ENCODE measurements around the gene CAMK1D.
A peak's percentile ranks its signal among the peaks of the same experiment; 100 is the strongest.

The CAMK1D gene

DNA sequence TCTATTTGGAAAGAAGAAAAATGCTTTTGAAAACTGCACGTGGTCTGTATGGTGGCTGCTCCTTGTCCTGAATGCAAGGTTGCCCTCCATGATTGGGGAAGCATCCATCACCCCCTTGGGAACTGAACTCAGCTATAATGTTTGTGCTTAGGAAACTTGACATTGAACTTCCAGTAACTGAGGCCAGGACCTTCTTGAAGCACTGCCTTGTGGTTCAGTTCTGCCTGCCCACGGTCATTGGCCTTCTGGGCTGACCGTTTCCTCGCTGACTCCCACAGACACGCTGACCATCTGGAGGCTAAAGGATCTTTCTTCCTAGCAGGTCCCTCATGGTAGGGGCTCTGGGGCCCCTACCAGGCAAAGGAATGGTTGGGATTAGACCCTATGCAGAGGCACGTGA is 247.8 kb downstream of the CAMK1D start:
- DNase-seq (ENCODE audit: low spot score) = no peak

DNA sequence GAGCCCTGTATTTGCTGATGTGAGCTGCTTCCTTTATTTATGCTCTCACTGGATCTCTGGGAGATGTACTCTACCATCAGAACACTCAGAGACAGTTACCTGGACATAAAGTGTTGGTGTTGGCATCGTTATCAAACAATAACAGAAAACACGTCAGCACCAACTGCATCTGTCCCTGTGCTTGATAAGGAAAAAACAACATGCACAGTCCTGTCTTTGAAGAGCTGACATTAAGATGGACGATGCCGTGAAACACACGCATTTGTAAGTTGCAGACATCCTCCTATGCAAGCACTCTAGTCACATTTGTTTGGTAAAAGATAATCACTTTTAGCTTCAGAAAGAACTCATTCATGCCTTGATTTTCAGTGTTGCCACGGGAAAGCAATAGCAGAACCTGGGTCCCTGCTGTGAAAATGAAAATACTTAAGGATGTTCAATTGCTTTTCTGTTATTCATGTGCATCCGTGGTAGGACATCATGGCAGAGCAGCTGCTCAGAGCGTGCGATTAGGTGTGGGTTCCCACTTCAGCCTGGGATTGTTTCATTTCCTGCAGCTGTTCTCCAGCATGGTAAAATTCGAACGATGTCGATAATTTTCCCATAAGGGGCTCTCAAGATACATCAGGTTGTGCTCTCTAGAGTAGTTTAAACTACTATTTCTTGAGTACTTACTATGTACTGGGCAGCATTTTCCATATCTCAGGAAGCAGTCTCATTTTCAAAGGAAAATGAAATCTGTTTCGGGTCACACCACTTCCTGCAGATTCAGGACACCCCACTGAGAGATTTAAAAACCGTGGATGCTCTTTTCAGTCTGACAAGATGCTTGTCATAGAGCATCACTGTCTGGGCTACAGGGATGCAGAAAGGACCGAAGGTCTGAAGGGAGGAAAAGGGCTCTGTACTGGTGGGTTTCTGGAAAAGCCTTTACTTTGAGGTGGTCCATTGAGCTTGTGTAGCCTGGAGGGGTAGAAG is 248.7 kb downstream of the CAMK1D start:
- no peak for DNase-seq (ENCODE audit: low spot score)

DNA sequence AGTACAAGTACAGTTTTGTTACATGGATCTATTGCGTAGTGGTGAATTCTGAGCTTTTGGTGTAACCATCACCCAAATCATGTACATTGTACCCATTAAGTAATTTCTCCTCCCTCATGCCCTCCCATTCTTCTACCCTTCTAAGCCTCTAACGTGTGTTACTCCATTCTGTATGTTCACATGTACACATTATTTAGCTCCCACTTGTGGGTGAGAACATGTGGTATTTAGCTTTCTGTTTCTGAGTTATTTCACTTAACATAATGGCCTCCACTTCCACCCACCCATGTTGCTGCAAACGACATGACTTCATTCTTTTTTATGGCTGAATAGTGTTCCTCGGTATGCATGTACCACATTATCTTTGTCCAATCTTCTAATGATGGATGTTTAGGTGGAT is 251.3 kb downstream of the CAMK1D start:
- no peak for DNase-seq (ENCODE audit: low spot score)

DNA sequence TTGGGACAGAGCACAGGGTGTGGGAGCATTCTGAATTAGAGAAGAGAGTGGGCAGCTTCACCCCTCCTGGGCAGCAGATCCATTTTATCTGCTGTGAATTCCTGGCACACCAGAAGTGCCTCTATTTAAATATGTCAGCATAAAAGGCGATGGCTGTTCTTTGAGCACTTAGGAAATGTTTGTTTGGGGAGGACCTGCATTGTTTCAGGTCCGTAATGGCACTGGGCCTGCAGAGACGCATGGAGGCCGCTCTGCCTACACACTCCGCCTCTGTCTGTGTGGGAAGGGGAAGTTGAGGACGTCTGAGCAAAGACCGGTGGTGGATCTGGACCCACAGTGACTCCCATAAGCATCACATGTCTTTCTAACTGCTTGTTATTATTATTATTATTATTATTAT is 253.2 kb downstream of the CAMK1D start:
- no peak for DNase-seq (ENCODE audit: low spot score)

DNA sequence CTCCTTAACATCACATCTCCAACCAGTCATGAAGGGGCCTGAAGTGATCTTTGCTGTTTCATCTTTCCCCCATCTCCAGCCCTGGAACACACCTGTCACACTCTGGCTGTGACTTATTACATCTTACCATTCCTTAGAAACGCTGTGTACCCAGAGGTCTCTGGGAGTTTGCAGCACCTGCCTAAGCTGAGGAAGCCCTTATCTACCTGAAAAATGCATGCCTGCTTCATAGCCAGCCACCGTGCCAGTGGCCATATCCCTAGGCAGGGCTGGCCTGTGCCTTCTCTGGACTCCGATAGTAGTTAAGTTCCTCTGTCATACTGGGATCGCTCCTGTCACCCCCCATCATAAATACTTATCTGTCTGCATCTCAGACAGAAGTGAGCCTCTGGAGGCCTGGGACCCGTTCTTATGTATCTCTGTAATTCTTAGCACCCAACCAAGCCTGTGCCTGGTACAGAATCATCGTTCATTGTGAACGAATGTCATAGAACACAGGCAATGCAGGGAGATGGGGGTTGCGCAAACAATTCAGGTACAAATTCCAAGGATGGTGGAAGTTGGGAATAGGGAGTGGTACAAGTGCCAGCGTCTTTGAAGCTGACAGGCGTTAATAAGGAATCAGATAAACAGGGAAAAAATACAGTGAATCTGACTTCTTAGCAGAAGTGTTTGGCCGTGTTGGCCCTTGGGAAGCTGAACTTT is 254.6 kb downstream of the CAMK1D start:
- DNase-seq (ENCODE audit: low spot score) = no peak

DNA sequence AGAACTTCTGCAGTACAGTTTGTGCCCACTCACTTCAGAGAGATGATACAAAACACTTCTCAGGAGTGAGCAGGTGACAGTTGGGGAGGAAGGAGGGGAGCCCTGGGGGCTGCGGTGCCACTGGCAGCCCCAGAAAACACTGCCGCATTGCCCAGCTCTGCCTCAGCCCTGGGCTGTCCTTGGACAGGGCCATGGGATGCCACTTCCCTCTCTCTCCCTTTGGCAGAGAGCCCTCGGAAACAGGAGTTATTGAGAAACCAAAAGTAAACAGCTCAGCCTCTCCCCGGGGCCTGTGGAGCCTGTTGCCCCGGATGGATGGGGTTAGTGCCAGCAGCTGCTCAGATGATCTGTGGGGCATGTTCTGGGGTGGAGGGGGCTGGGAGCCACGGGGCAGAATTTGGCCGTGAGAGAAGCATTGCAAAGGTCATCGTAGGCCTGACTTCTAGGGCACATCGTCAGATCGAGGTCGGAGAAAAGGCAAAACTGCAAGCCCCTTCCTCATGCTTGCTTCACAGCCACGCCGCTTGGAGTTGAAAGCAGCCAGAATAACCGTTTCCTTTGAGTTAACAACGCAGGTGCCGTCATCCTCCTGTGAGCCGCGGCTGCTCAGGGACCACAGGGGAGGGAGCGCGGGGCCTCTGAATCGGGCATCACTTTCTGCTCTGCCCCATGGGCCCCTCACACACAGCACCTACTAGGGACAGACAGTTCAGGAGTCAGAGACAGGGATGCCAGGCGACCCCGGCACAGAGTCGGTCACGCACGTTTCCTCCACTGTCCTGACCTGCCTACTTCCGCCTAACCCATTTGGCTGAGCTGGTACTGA is 256.4 kb downstream of the CAMK1D start:
- peak; percentile 41 for DNase-seq (ENCODE audit: low spot score)

DNA sequence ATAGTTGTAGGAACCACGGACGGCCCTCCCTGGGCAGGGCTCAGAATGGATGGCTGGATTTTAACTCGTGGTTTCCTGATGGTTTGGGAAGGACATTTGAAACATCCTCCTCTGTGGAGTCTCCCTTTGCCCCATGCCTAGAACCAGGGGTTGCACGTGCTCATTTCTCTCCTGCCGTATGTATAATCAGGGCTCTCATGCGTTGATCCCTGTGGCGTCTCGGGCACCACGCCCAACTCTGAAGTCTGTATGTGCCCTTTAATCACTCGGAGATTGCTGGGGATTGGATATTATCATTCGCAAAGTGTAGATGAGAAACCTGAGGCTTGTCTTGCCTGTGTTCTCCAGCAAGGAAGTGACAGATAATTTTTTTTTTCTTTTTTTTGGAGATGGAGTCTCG is 257.1 kb downstream of the CAMK1D start:
- DNase-seq (ENCODE audit: low spot score) = no peak

DNA sequence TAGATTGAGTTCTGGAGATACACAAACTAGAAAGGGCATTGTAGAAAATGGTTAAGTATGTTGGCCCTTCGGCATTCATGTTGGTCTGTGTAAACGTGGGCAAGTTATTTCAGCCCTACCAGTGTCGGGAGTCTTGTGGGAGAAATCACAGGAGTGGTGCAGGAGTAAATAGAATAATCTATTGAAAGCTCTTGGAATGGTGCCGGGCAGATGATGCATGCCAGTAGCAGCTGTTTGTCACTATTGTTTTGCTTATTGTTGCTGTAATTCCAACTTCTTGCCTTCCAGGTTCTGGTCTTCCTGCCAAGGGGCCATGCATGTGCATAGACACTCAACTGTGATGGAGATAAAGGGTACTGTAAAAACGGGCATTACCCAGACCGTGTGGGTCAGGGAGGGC is 259.4 kb downstream of the CAMK1D start:
- no peak for DNase-seq (ENCODE audit: low spot score)

DNA sequence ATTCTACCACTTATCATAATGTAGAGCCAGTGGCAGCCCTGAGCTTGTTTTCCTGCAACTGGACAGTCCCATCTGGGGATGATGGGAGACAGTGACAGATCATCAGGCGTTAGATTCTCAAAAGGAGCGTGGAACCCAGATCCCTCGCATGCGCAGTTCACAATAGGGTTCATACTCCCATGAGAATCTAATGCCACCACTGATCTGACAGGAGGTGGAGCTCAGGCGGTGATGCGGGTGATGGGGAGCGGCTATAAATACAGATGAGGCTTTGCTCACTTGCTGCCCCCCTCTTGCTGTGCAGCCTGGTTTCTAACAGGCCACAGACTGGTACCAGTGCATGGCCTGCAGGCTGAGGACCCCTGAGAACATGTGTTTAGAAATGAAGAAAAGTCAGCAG is 260.1 kb downstream of the CAMK1D start:
- no peak for DNase-seq (ENCODE audit: low spot score)

DNA sequence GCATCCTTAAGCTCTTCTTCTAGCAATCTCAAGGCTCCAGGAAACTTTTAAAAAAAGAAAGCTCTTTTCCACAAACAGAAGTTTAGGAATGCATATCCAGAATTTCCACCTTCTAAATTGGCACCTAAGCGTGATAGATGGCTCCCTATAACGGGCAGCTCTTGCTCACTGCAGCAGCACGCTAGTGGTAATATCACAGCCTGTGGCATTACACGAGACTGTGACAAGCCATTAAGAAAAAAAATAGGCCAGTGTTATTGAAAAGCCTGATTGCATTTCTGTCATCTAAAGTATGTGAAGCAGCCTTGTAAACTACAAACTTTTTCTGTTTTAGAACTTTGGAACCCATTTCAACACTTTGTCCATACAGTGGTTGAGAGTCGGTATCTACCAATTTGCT is 263.8 kb downstream of the CAMK1D start:
- no peak for DNase-seq (ENCODE audit: low spot score)

DNA sequence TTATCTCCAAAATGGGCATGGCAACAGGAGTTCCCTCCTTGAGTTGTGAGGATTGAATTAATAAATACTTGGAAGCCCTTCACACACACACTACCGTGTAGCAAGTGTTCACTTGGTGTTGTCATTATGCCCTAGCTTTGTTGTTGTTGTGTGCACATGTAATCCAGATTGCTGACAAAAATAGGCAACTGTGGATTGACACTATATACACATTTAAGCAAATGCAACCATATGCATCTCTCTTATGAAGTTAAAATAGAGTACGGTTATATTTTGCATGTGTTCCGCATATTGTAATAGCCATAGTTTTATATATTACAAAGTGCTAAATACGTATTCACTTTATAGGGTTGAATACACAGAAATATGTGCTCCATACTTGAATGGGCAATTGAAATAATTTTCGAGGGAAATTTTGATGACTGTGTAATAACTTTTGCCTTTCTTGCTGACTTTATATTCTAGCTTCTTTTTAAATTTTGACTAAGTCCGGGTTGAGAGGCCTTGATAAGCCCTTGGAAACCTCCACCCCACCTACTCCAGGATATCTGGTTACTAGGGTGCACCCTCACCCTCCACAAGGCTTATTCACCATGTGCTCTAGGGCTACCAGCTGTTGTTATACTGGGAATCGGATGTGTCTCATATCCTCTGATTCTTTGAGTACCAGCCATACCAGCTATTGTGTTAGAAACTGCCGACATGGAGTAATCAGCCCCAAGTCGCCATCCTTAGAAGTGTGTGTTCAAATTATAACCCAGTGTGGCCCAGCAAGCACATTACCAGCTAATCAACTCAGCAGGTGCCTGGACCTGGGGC is 265.0 kb downstream of the CAMK1D start:
- DNase-seq (ENCODE audit: low spot score) = no peak

DNA sequence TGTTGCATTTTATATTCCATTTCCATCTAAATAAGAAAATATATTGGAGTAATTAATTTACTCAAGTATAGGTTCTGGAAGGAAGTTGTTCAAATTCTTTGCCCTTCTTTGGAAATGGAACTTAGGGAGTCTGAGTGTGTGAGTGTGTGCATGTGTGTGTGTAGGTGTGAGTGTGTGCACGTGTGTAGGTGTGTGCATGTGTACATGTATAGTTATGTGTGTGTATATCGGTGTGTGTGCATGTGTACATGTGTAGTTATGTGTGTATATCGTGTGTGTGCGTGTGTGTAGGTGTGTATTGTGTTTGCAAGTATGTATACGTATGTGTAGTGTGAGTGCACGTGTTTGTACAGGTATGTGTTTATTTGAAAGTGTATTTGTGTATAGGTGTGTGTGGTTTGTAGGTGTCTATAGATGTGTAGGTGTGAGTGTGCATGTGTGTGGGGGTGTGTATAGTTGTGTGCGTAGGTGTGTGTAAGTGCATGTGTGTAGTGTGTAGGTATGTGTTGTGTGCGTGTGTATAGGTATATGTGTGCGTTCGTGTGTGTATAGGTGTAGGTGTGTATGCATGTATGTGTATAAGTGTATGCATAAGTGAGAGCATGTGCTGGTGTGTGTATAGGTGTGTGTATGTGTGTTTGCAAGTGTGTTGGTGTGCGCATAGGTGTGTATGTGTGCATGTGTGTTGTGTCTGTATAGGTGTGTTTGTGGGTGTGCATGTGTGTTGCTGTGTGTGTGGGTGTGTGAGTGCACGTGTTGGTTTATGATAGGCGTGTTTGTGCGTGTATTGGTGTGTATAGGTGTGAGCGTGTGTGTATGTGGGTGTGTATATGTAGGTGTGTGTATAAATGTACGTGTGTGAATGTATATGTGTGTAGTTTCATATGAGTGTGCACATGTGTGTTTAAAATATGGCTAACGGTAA is 266.2 kb downstream of the CAMK1D start:
- no peak for DNase-seq (ENCODE audit: low spot score)

DNA sequence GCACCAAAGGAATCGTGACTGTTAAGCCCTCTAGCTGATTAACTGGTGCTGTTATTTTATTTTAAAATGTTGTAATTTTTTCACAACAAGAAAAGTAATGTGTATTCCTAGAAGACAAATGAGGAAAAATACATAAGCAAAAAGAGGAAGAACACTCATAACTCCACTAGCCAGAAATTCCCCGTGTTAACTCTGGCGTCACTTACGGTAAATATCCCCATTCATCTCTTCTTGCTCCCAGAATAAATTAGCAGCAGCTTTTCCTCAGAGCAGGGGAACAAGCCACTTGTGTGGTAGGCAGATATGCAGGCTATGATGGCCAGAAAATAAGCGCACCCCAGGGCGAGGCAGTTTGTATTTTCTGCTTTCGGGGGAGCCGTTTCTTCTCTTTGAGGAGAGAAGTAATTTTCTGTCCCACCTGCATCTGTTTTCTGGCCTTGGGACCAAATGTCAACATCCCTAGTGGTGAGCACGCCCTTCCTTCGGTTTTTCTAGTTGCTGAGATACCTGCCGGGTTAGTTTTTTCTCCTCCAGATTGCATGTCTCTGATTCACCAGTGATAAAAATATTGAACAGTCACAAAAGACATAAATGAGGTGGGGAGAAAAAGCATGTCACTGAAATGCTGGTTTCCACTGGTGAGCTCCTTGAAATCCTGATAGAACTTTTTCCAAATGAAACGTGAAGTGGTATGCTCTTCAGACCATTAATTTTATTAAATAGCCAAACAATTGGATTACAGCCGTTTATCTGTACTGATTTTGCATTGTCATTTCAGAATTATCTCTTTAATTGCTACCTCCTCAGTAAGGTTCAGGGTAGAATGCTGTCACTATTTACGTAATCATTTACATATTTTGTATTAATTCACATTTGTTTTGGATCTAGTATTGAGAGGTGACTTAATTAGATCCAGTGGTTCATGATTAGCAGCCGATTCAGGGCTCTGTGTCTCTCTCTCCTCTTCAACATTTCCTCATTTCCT is 268.1 kb downstream of the CAMK1D start:
- DNase-seq (ENCODE audit: low spot score) = no peak

DNA sequence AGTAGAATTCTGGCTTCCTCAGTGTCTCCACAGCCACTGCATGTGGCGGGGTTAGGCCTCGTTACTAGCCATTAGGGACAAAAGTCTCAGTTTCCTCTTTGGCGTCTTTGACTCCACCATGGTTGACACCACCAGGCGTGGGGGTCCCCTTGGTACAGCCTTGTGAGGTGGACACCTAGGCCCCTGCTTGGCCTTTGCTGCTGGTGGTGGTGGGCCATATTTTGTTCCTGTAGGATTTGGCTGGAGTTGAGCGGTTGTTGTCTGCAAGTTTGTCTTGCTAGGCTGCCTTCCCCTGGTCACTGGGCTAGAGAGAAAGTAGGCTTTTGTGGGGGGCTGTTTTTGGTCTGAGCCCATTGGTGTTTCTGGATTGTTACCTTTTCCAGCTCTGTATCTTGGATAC is 272.7 kb downstream of the CAMK1D start:
- no peak for DNase-seq (ENCODE audit: low spot score)

DNA sequence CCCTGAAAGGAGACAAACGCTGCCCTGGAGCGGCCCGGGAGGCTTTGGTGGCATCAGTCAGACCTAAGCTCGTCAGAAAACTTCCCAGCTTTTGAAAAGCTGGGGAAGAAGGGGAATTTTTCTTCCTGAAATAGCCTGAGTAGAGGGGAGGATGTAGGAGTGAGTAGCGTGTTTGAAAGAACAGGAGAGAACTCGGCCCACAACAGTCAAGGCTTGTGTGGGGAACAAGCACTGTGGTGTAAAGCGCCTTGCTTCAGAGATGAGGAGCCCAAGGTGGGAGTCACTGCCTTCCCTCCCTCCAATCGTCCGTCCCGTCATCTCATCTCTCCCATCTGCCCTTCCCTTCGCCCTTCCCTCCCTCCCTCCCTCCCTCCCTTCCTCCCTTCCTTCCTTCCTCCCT is 273.3 kb downstream of the CAMK1D start:
- no peak for DNase-seq (ENCODE audit: low spot score)

DNA sequence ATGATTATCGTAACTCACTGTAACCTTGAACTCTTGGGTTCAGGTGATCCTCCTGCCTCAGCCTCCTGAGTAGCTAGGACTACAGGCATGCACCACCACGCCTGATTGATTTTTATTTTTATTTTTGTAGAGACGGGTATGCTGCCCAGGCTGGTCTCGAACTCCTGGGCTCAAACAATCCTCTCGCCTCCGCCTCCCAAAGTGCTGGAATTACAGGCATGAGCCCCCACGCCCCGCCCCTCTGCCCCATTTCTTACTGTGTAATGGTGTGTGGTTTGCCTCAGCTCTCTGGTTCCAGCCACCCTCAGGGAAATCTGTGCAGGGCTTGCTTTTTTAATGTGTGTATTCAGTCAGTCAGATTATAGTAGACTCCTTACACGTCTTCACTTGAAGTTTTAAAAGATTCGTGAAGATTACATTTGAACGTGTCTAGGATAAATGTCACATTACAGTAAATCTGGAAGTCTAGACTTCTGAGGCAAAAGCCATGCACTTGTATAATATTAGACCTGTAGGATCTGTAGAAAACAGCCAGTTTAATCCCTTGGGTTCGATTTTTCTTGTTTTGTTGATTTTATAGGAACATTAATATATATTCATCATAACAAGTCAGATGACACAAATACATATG is 276.2 kb downstream of the CAMK1D start:
- DNase-seq (ENCODE audit: low spot score) = no peak

DNA sequence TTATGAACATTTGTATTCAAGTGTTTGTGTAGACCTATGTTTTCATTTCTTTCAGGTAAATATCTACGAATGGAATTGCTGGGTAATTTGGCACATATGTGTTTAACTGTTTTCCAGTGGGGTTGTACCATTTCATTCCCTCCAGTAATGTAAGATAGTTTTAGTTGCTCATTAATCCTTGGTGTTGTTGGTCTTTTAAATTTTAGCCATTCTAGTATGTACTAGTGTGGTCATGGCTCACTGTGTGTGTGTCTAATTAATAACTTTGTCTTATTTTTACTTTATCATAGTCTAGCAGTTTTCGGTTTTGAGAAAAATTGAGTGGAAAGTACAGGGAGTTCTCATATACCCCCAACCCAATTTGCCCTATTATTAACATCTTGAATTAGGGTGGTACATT is 278.8 kb downstream of the CAMK1D start:
- DNase-seq (ENCODE audit: low spot score) = no peak

DNA sequence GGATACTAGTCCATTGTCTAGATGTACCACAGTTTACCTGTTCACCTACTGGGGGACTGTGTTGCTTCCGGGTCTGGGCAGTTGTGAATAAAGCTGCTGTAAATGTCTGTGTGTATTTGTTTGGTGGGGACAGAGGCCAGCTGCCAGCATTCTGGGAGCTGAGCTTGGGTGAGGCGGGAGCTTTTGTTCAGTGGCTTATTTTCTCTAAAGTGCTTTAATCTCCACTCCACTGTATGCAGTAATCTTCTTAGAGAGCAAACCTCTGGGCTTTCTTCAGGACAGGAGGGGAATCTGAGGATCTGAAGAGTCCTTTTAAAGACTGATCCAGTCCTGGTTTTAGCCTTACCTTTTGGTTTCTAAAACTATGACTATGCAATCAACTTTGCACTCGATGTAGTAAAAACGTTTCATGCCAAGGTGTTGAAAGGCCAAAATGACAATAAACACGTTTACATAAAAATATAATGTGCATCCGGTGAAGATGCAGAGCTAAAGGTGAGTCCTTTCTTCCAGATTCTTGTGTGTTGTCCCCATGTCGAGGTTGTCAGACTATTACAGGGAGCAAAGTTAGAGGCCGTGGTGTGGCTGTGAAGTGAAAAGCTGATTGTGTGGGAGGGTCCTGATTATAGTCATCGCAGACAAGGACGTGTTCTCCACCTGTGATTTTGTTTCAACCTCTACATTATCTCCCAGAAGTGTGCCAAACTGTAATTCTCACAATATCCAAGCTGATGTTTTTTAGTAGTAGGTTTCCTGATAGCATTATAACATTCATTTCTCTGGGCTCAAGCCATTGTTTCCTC is 279.8 kb downstream of the CAMK1D start:
- no peak for DNase-seq (ENCODE audit: low spot score)
